NB4 (cell line): ENCODE results near the gene NFIA.

Source experiments
- DNase-seq: peaks from one replicate; pipeline ENCODE4 v3.0.0; 2010; ENCODE audit warnings: low read depth
- H3K4me3 ChIP-seq: one replicate; pipeline ENCODE4 v1.5.1; 2011; ENCODE audit warnings: mild to moderate bottlenecking, low read depth, low read length, moderate library complexity
- MYC ChIP-seq: IDR thresholded peaks from 2 replicates; pipeline ENCODE4 v1.6.1; 2011; ENCODE audit warnings: low read depth, low read length
- POLR2A ChIP-seq: IDR thresholded peaks from 2 replicates; pipeline ENCODE4 v1.6.1; 2011; ENCODE audit warnings: mild to moderate bottlenecking; ENCODE audit not compliant: insufficient read length; ENCODE audit errors: extremely low read depth
- TF ChIP-seq, protein P1 (sequence below): IDR thresholded peaks from one replicate; pipeline ENCODE4 v1.5.1; 2012; ENCODE audit warnings: low read depth, low read length
- TF ChIP-seq, protein P2 (sequence below): IDR thresholded peaks from 2 replicates; pipeline ENCODE4 v1.6.1; 2011; ENCODE audit warnings: low read depth, low read length

Gene NFIA

DNA sequence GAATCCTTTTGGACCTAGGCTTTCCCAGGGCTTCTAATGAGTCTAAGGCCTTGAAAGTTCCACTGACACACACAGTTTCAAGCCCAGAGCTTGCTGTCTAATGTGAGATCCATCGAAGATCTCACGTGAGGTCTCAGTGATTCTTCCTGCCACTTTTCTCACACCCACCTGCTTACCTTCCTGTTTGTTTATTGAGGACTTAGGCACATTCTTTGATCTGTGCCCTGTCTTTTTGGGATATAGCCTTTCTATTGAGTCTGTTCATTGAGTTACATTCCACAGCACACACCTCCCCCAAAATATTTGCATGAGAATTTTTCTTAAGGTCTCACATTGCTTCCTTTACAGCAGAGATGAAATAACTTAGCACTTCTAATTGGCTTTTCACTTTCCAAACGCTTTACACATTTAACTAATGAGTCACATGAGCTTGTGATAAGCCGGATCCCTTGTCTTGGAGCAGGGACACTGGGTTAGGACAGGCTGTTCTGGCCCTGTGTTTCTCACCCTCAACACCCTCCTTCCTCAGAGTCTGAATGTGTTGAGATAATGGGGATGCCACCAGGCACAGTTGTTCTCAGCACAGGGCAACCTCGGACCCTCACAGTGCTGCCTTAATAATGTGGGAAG is 354.2 kb downstream of the NFIA start:
- no peak overlapping the region for H3K4me3 ChIP-seq
- no peak for TF ChIP-seq POLR2A
- TF ChIP-seq, protein P1, sequence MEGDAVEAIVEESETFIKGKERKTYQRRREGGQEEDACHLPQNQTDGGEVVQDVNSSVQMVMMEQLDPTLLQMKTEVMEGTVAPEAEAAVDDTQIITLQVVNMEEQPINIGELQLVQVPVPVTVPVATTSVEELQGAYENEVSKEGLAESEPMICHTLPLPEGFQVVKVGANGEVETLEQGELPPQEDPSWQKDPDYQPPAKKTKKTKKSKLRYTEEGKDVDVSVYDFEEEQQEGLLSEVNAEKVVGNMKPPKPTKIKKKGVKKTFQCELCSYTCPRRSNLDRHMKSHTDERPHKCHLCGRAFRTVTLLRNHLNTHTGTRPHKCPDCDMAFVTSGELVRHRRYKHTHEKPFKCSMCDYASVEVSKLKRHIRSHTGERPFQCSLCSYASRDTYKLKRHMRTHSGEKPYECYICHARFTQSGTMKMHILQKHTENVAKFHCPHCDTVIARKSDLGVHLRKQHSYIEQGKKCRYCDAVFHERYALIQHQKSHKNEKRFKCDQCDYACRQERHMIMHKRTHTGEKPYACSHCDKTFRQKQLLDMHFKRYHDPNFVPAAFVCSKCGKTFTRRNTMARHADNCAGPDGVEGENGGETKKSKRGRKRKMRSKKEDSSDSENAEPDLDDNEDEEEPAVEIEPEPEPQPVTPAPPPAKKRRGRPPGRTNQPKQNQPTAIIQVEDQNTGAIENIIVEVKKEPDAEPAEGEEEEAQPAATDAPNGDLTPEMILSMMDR: no peak
- TF ChIP-seq MYC: no peak
- TF ChIP-seq, protein P2, sequence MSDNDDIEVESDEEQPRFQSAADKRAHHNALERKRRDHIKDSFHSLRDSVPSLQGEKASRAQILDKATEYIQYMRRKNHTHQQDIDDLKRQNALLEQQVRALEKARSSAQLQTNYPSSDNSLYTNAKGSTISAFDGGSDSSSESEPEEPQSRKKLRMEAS: no peak
- DNase-seq: no peak

DNA sequence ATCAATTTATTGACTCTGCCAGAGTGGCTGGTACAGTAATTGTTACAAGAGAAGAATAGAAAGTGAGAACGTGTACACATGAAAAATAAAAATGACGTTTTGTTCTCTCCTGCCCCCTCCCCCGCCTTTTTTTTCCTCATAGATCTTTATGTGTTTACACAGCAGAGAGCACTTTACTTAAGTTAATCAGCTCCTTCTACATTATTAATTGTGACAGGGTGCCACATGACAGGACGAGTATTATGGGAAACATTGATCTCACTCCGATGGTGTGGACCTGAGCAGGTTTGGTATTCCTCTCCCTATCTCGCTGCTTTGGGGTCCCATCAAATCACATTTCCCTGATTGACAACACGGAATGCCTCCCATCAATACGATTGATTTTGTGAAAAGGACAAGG is 356.9 kb downstream of the NFIA start:
- H3K4me3 ChIP-seq: no peak overlapping the region
- no peak for DNase-seq
- TF ChIP-seq, protein P1: no peak
- TF ChIP-seq POLR2A (no peak), MYC (no peak)
- TF ChIP-seq, protein P2: no peak

- no peak for DNase-seq
- TF ChIP-seq POLR2A (no peak), MYC (no peak)
- TF ChIP-seq, protein P1: no peak
- TF ChIP-seq, protein P2: no peak
- H3K4me3 ChIP-seq: no peak overlapping the region
Measured at GRCh38 chr1:61441723-61442262, 359.4 kb downstream of the NFIA start.

- no peak overlapping the region for H3K4me3 ChIP-seq
- TF ChIP-seq, protein P1: no peak
- TF ChIP-seq, protein P2: no peak
- no peak for TF ChIP-seq MYC
- TF ChIP-seq POLR2A: no peak
- DNase-seq: no peak
Measured at GRCh38 chr1:61442544-61442943, 360.2 kb downstream of the NFIA start.

- TF ChIP-seq, protein P1: no peak
- TF ChIP-seq MYC (no peak), POLR2A (no peak)
- TF ChIP-seq, protein P2: no peak
- DNase-seq: no peak
- no peak overlapping the region for H3K4me3 ChIP-seq
Measured at GRCh38 chr1:61444288-61444687, 361.9 kb downstream of the NFIA start.
